ENCODE data around the gene SPATA31E1.

Gene SPATA31E1

DNA sequence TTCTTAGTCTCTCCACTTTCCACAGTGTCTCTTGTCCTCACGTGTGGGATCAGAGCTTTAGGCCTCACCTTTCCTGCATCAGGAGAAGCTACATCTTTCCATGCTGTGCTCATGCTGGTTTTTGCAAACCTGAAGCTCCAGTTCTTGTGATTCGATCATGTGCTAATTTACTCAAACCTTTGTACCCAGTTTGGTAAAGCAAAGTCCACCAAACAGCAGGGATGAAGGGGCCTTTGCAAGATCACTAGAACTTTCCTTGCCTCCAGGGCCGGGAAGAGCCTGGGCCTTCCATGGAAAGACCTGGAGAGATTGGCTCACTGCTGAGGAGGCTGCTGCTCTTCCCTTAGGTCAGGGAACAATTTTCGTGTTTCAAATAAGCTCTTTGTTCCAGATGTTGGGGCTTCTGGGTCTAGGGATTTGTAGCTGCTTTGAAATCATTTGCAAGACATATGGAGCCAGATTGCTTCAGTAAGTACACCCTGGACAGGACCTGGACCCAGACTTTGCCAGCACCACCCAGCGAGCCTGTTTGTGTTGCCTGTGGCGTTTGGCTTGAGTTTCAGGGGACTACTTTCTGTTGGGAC lies 18.7 kb upstream of the SPATA31E1 start:
- no peak for DNase-seq

DNA sequence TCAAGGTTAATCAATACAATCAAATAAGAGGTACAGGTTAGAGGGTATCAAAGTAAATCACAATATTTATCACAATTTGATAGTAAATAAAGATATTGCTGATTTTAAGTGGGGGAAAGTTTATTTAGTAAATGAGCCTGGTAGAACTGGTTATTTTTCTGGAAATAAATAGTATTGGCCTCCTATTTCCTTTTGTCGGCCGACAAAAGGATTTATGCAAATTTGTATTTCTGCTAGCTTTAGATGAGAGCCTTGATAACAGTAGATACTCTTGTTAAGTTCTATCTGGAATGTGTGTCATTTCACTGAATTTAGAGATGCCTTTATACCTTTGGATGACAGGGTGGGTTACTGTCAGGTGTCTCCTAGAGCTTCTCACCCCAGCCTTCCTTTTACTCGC lies 17.8 kb upstream of the SPATA31E1 start:
- DNase-seq = no peak

DNA sequence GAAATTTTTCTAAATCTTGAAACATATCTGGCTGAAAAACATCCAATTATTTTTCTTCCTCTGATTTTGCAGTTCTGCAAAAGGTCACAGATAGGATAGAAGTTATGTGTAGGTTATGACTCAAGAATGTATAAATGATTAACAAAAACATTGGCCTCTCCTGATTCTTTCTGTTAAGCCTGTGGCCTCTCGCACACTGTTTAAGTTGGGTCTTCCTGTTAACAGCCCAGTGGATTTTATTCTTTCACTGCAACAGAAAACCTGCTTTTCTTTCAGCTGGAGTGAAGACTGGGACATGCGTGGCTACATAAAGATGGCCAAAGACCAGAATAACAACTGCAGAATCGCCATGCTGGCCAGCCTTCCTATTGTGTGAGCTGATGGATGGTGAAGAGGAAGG lies 17.1 kb upstream of the SPATA31E1 start:
- DNase-seq = no peak

DNA sequence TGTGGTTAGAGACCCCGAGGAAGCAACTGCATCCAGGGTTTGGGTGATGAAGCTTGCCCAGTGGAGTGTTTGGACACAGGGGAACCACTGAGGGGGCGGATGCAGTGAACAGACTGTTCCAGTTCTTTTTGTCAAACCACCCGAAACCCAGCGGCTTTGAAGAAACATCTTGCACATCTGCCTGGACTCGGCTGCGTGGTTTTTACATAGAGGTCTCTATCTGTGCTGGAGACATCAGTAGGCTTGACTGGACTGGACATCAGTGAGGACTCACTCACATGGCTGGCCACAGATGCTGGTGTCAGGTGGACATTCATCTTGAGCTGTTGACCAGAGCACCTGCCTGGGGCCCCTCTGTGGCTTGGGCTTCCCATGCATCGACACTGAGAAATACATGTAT lies 15.3 kb upstream of the SPATA31E1 start:
- DNase-seq = no peak

GRCh38 chr9:87868175-87868574 lies 14.5 kb upstream of the SPATA31E1 start:
- no peak for DNase-seq

GRCh38 chr9:87868635-87869034 lies 14.0 kb upstream of the SPATA31E1 start:
- DNase-seq = no peak

- no peak for DNase-seq
Measured at GRCh38 chr9:87869082-87869481, 13.6 kb upstream of the SPATA31E1 start.

GRCh38 chr9:87871425-87872078 lies 11.1 kb upstream of the SPATA31E1 start:
- no peak for DNase-seq

- no peak for DNase-seq
Measured at GRCh38 chr9:87872079-87872624, 10.5 kb upstream of the SPATA31E1 start.

GRCh38 chr9:87873607-87874303 lies 8.9 kb upstream of the SPATA31E1 start:
- no peak for DNase-seq

GRCh38 chr9:87874304-87874623 lies 8.4 kb upstream of the SPATA31E1 start:
- DNase-seq = no peak

GRCh38 chr9:87875060-87875459 lies 7.6 kb upstream of the SPATA31E1 start:
- DNase-seq = no peak

DNA sequence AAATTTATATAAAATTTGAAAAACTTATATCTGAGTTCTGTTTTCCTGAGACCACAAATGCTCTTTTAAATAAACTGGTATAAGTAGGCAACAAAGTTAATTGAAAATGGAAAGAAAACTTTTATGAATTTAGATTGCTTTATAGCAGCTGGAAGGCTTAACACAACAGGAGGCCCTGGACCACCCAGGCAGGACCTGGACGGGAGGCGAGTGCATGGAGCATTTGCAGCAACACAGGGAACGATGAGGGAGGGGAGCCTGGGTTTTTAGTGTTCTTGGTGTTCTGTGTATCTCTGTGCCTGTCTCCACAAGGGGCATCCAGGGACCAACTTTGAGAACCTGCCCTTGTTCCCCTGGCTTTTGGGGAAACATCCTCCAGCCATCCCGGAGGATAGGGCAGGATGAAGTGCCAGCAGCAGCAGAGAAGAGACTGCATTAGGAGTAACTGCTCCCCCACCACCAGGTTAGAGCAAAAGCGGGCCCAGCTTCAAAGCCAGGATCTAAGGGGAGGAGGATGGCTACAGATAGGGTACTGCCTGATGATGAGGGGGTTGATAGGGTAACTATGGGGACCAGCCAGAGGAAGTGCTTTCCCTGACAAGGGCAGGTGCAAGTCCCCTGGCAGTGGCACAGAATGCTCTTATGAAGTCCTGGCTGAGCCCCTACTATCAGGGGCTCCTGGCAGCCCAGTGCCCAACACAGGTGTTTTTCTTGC lies 6.7 kb upstream of the SPATA31E1 start:
- no peak for DNase-seq

DNA sequence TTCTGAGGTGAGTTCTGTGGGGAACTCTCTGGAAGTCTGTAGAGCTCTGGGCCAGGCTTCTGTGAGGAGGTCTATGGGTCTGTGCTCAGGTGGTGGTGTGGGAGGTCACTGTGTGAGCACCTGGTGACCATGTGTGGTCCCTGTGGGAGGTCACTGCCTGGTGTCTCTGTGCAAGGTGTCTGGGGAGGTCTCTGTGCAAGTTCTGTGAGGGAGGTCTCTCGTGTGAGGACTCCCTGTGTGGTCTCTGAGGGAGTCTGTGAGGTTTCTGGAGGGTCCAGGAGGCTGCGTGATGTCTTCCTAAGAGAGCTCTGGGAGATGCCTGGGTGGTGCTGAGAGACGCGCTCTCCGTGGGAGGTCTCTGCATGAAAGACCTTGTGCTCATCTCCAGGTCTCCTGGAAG lies 6.0 kb upstream of the SPATA31E1 start:
- DNase-seq = no peak

DNA sequence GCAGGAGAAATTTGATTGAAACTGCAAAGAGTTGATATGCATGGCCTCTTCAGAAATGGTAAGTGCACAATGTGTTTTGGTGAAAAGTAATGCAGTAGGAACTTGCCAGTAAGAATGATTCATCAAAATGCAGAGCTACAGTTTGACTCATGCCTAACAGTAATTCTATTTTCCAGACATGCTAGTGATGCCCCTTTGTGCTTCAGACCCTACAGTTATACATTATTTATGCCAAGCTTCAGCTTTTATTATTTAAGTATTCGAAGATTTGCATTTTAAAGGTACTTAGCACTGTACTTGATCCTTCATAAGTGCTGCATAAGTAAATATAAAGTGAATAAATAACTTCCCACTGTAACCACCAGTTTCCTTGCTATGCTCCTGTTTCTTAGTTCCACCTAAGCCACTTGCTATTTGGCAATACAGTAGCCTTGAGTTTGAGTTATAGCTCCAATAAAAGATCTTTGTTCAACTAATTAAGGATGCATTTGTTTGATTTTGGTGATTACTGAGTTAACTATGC lies 3.6 kb upstream of the SPATA31E1 start:
- no peak for DNase-seq

- no peak for DNase-seq
Measured at GRCh38 chr9:87880116-87880515, 2.6 kb upstream of the SPATA31E1 start.

- DNase-seq = no peak
Measured at GRCh38 chr9:87880683-87881082, 2.0 kb upstream of the SPATA31E1 start.

- no peak for DNase-seq
Measured at GRCh38 chr9:87883274-87883673, 597 bp downstream of the SPATA31E1 start.

DNA sequence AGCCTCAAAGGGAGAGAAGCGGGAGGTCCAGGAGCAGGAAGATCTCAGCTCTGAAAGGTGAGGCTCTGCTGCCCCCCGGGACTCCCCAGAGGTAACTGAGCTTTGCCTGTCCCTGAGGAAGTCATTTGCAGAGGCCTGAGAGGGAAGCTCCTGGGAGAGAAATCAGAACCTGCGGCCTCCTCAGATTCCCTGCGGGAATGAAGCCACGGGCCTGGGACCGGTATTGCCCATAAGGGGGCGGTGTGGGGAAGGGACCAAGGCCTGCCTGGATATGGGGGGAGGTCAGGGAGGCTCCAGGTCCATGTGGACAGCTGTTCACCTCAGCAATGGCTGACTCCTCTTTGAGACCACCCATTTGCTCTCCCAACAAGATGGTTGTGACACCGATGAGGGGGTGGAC lies 1.3 kb downstream of the SPATA31E1 start:
- no peak for DNase-seq

- no peak for DNase-seq
Measured at GRCh38 chr9:87884578-87885459, 2.1 kb downstream of the SPATA31E1 start.

DNA sequence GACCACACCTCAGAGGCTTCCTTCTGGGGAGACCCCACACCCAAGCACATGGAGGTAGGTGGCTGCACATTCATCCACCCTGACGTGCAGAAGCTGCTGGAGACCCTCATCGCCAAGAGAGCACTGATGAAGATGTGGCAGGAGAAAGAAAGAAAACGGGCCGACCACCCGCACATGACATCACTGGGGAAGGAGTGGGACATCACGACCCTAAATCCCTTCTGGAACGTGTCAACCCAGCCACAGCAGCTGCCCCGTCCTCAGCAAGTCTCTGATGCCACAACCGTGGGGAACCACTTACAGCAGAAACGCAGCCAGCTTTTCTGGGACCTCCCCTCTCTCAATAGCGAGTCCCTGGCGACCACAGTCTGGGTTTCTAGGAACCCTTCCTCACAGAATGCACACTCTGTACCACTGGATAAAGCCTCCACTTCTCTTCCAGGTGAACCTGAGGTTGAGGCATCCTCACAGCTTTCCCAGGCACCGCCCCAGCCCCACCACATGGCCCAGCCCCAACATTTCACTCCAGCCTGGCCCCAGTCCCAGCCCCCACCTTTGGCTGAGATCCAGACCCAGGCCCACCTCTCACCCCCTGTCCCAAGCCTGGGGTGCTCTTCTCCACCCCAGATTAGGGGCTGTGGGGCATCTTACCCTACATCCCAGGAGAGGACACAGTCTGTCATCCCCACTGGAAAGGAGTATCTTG lies 3.0 kb downstream of the SPATA31E1 start:
- no peak for DNase-seq

Data from CD4-positive, alpha-beta T cell treated with Interleukin-21 for 1 hour (primary cell).